ENCODE results near the gene ASPHD2. TPM values are rescaled to one million over a fixed set of nuclear protein-coding genes. Genes with fewer than 3 reads are reported as not detected.

The ASPHD2 gene
- total RNA-seq, 2 donors from 2014 or later = 1.4 to 3.6 TPM

DNA sequence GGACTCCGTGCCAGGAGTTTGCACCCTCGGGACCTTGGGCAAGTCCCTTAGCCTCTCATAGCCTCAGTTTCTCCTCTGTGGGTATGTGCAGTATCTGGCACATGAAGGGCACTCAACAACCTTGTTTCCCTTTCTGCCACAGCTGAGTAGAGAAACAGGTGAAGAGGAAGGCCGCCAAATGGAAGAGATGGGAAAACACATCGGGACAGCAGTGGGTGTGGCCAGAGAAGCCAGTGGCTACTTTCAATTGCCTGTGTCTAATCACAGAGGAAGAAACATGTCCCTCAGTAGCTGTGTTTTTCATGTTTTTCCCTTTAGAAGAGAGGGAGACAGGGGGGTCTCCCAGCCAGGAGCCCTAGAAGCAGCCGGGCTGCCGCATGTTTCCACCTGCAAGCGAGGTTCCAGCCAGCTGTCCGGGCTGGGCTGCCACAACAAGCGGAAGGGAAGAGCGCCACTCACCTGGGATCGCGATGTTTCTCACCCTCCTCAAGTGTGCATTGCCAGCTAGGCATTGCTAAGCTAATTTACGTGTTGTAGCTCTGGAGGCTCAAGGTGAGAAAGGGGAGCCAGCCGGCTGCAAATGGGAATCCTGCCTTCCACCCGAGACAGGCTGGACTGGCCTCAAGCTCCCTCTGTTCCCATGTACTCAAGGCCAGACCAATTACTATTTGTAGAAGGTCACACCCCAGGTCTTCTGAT lies 16.7 kb downstream of the ASPHD2 start:
- Histone ChIP-seq H3K36me3 (no peaks in the 10 kb centered on the region), H3K27ac (no peak overlapping the region), H3K4me3 (no peak overlapping the region), H3K27me3 (replicated peaks; ENCODE audit: insufficient read depth) (no peaks in the 10 kb centered on the region), H3K4me1 (replicated peaks) (no peaks in the 10 kb centered on the region), H3K9me3 (no peaks in the 10 kb centered on the region)
- 56% methylated on average over 15 of the region's 15 CpGs for WGBS
- DNase-seq (ENCODE audit: low spot score) = peak; percentile 32
- TF ChIP-seq POLR2AphosphoS5 (IDR thresholded peaks at IDR 0.05) = no peak
- no peak for TF ChIP-seq POLR2A (IDR thresholded peaks at IDR 0.05)
- intact Hi-C loops (cut with DNase I) = no loop called here

DNA sequence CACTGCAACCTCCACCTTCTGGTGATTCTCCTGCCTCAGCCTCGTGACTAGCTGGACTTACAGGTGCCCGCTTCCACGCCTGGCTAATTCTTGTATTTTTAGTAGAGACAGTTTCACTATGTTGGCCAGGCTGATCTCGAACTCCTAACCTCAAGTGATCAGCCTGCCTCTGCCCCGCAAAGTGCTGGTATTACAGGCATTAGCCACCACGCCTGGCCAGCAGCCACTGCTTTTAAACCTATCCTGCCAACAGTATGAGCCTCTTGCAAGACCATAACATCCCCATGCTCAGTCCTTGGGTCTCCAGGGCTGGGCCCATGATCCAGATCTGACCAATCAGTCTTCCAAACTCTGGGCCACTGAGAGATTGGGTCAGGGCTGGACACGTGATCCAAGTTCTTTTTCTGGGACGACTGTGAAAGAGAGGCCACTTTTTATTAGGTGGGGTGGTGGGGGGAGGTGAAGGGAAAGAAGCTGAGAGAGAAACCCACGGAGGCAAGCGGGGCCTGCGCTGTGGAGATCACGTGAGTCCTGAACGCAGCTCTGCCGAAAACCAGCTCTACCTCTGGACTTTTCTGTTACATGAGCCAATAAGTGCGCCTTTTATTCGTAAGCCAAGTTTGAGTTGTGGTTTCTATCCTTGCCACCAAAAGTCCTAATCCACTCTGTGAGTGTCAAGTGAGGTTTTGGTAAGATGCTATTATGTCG lies 17.9 kb downstream of the ASPHD2 start:
- no peaks in the 10 kb centered on the region for H3K4me1 ChIP-seq (replicated peaks)
- no peak overlapping the region for H3K4me3 ChIP-seq
- H3K27ac ChIP-seq = no peak overlapping the region
- intact Hi-C loops (cut with DNase I) = no loop called here
- H3K27me3 ChIP-seq (replicated peaks; ENCODE audit: insufficient read depth) = no peaks in the 10 kb centered on the region
- WGBS = 87% methylated on average over 17 of the region's 17 CpGs
- H3K36me3 ChIP-seq = no peaks in the 10 kb centered on the region
- TF ChIP-seq, protein P1, sequence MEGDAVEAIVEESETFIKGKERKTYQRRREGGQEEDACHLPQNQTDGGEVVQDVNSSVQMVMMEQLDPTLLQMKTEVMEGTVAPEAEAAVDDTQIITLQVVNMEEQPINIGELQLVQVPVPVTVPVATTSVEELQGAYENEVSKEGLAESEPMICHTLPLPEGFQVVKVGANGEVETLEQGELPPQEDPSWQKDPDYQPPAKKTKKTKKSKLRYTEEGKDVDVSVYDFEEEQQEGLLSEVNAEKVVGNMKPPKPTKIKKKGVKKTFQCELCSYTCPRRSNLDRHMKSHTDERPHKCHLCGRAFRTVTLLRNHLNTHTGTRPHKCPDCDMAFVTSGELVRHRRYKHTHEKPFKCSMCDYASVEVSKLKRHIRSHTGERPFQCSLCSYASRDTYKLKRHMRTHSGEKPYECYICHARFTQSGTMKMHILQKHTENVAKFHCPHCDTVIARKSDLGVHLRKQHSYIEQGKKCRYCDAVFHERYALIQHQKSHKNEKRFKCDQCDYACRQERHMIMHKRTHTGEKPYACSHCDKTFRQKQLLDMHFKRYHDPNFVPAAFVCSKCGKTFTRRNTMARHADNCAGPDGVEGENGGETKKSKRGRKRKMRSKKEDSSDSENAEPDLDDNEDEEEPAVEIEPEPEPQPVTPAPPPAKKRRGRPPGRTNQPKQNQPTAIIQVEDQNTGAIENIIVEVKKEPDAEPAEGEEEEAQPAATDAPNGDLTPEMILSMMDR (IDR thresholded peaks at IDR 0.05) = no peak
- TF ChIP-seq POLR2AphosphoS5 (IDR thresholded peaks at IDR 0.05) (no peak), POLR2A (IDR thresholded peaks at IDR 0.05) (no peak)
- H3K9me3 ChIP-seq = no peaks in the 10 kb centered on the region
- no peak for DNase-seq (ENCODE audit: low spot score)

DNA sequence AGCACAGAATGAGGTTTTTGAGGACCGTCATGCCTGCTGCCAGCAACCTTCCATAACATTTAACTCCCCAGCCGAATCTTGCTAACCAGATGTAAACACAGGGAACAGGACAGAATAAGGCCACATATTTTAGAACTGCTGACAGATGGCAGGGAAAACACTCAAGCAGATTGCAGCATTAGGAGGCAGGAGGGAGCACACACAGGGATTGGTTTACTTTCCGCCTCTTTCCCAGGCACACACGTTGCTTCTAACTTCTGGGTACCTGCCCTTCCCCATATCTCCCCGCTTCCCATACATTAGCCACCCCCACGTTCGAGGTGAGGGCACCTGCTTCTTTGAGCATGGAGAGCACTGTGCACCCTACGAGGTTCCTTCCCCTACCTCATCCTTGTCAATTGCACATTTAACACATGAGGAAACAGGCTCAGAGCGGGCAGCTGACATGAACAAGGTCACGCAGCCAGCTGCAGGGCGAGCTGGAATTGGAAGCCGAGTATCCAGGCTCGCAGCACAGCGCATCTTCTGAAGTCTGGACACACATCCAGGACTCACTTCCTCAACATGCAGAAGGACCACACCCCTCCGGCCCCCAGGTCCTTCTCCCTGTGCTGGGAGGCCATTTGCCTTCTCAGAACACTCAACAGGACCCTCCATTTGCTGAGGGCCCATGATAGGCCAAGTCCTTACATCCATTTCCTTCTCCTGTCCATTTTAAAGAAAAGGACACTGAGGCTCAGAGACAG lies 18.7 kb downstream of the ASPHD2 start:
- DNase-seq (ENCODE audit: low spot score) = no peak
- no peaks in the 10 kb centered on the region for H3K4me1 ChIP-seq (replicated peaks)
- TF ChIP-seq, protein P1 (IDR thresholded peaks at IDR 0.05) = no peak
- TF ChIP-seq POLR2A (IDR thresholded peaks at IDR 0.05) = no peak
- TF ChIP-seq POLR2AphosphoS5 (IDR thresholded peaks at IDR 0.05) = no peak
- no peaks in the 10 kb centered on the region for H3K9me3 ChIP-seq
- intact Hi-C loops (cut with DNase I) = no loop called here
- H3K27ac ChIP-seq = no peak overlapping the region
- H3K4me3 ChIP-seq = no peak overlapping the region
- 77% methylated on average over 15 of the region's 15 CpGs for WGBS
- H3K36me3 ChIP-seq = no peaks in the 10 kb centered on the region
- no peaks in the 10 kb centered on the region for H3K27me3 ChIP-seq (replicated peaks; ENCODE audit: insufficient read depth)

DNA sequence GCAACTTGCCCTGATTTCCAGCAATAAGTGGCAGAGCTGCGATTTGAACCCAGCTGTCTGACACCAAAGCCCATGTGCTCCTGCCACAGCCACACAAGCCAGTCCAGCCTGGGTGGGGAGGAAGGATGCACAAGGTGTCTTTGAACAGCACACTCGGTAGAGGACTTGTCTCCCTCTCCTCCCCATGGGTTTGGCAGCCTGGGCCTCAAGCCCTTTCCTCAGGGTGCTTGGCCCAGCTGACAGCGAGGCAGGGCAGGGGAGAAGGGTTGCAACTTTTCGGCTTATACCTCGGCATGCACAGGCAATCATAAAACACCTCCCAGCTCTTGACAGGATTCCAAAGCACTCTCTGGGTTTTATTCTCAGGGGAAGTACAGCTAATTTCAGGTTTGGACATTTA lies 19.3 kb downstream of the ASPHD2 start:
- intact Hi-C loops (cut with DNase I) = no loop called here
- Histone ChIP-seq H3K4me3 (no peak overlapping the region), H3K27me3 (replicated peaks; ENCODE audit: insufficient read depth) (no peaks in the 10 kb centered on the region), H3K9me3 (no peaks in the 10 kb centered on the region), H3K27ac (no peak overlapping the region), H3K4me1 (replicated peaks) (no peaks in the 10 kb centered on the region), H3K36me3 (no peaks in the 10 kb centered on the region)
- DNase-seq (ENCODE audit: low spot score) = no peak
- WGBS = 45% methylated on average over 5 of the region's 5 CpGs
- TF ChIP-seq, protein P1 (IDR thresholded peaks at IDR 0.05) = no peak
- TF ChIP-seq POLR2A (IDR thresholded peaks at IDR 0.05) = no peak
- TF ChIP-seq POLR2AphosphoS5 (IDR thresholded peaks at IDR 0.05) = no peak

DNA sequence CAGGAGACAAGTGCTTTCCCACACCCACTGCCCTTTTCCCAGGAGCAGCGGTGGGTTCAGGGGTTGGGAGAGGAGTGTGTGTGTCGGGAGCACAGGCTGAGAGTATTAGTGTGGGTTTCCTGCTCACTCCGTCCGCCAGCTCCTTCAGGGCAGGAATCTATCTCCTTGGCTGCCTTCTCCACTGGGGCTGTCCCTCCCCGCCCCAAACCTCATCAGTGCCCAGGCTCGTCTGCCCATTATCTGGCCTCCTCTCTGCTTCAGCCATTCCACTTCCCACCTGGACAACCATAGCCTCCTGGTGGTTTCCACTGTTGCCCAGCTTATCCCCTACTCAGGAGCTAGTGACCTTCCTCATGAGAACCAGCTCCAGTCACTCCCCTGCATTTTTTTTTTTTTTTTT lies 19.9 kb downstream of the ASPHD2 start:
- WGBS = 52% methylated on average over 6 of the region's 6 CpGs
- Histone ChIP-seq H3K9me3 (no peaks in the 10 kb centered on the region), H3K27ac (no peak overlapping the region), H3K36me3 (no peaks in the 10 kb centered on the region), H3K4me3 (no peak overlapping the region), H3K27me3 (replicated peaks; ENCODE audit: insufficient read depth) (no peaks in the 10 kb centered on the region), H3K4me1 (replicated peaks) (no peaks in the 10 kb centered on the region)
- TF ChIP-seq POLR2AphosphoS5 (IDR thresholded peaks at IDR 0.05) (no peak), POLR2A (IDR thresholded peaks at IDR 0.05) (no peak)
- TF ChIP-seq, protein P1 (IDR thresholded peaks at IDR 0.05) = no peak
- DNase-seq (ENCODE audit: low spot score) = no peak
- intact Hi-C loops (cut with DNase I) = no loop called here

Data from prostate gland (tissue), 2 donors.